Sigmoid colon (tissue), 7 donors: ENCODE data around the gene YPEL1. TPM values are rescaled to one million over a fixed set of nuclear protein-coding genes. Genes with fewer than 3 reads are reported as not detected.

Experiments
- DNase-seq: peaks from one replicate; pipeline ENCODE4 v3.0.0-alpha.2; 2019
- H3K27ac ChIP-seq, 4 donors: fragments of 200-600 bp; sonication (generic); one replicate each; pipeline ENCODE4 v1.5.1; 2016 to 2019; ENCODE audit warnings: mild to moderate bottlenecking in 1 of 4
- H3K27me3 ChIP-seq, 3 donors: fragments of 200-600 bp; sonication (generic); one replicate each; pipeline ENCODE4 v1.5.1; 2019; ENCODE audit warnings: mild to moderate bottlenecking in 1 of 3
- H3K36me3 ChIP-seq, 4 donors: fragments of 200-600 bp; sonication (generic); one replicate each; pipeline ENCODE4 v1.5.1; 2016 to 2019
- H3K4me1 ChIP-seq, 4 donors: fragments of 200-600 bp; sonication (generic); one replicate each; pipeline ENCODE4 v1.5.1; 2017 to 2019
- H3K4me3 ChIP-seq, 4 donors: fragments of 200-600 bp; sonication (generic); one replicate each; pipeline ENCODE4 v1.5.1; 2017 to 2019; ENCODE audit warnings: mild to moderate bottlenecking in 2 of 4, moderate library complexity in 1 of 4
- H3K9me3 ChIP-seq, 4 donors: fragments of 200-600 bp in 3 of 4; sonication (generic) in 3 of 4; one replicate each; pipeline versions ENCODE4 v1.5.1 to v1.6.1; 2013 to 2019
- CTCF ChIP-seq, 4 experiments: fragments of 450-650 bp in 3 of 4; fragments of 200-600 bp in 1 of 4; IDR thresholded peaks; one replicate each; pipeline ENCODE4 v1.5.1; 2016 to 2019; ENCODE audit warnings: antibody characterized with exemption in 4 of 4, mild to moderate bottlenecking in 3 of 4, moderate library complexity in 2 of 4
- EP300 ChIP-seq, 4 donors: sonication (generic); formaldehyde crosslinking; IDR thresholded peaks; one replicate each; pipeline ENCODE4 v1.6.1; 2017; ENCODE audit warnings: antibody characterized with exemption in 4 of 4
- POLR2A ChIP-seq, 2 donors: fragments of 450-650 bp; IDR thresholded peaks; one replicate each; pipeline ENCODE4 v1.6.1; 2016; ENCODE audit warnings: antibody characterized with exemption in 2 of 2, mild to moderate bottlenecking in 2 of 2, moderate library complexity in 2 of 2
- POLR2AphosphoS5 ChIP-seq, 4 donors: sonication (generic); formaldehyde crosslinking; IDR thresholded peaks; one replicate each; pipeline ENCODE4 v1.6.1; 2017; ENCODE audit warnings: antibody characterized with exemption in 4 of 4
- WGBS, 2 donors: extraction: QIAGEN DNeasy Blood & Tissue Kit; methylation state at CpG; one replicate each; pipeline ENCODE4 v1.1.7; 2013; 5-methylcytosine and 5-hydroxymethylcytosine counted together
- intact Hi-C: fragments of 100-400 bp; cut with DNase I; formaldehyde crosslinking; loops from one replicate; pipeline ENCODE4 v1.15.1; 2023
- polyA plus RNA-seq, 3 donors: library from polyadenylated mRNA; stranded (reverse); fragments of 200-250 nt; gene quantifications; one replicate each; pipeline ENCODE4 v1.2.3, GENCODE V29; 2013
- total RNA-seq, 4 donors: library from RNA; depleted of rRNA; stranded (reverse); fragments of >200 nt; gene quantifications; one replicate each; pipeline ENCODE4 v1.1.0, GENCODE V29; 2016
- donor health status: healthy with polysubstance abuse.
- donor health status: Bipolar disorder and iron deficiency.
- donor health status: healthy.

YPEL1 gene
- total and polyA plus RNA-seq, 7 donors, result 0.69 to 9.6 (median 5.9) TPM

- peaks cover 3 to 82% (median 32%) of the 10 kb centered on the region in 4 donors for H3K36me3 ChIP-seq
- no peak overlapping the region for H3K4me3 ChIP-seq
- intact Hi-C loops, result no loop called here
- H3K27ac ChIP-seq, result no peak overlapping the region
- WGBS, 2 donors, result 88 to 92% methylated on average over 2 of the region's 2 CpGs
- H3K27me3 ChIP-seq, result no peaks in the 10 kb centered on the region
- no peaks in the 10 kb centered on the region for H3K9me3 ChIP-seq
- TF ChIP-seq EP300 (IDR thresholded peaks at IDR 0.05) (no peak), CTCF (IDR thresholded peaks at IDR 0.05) (no peak), POLR2A (IDR thresholded peaks at IDR 0.05) (no peak), POLR2AphosphoS5 (IDR thresholded peaks at IDR 0.05) (no peak)
- no peaks in the 10 kb centered on the region for H3K4me1 ChIP-seq
- DNase-seq, result no peak
Measured at GRCh38 chr22:21760640-21761039, 25.0 kb upstream of the YPEL1 start.

GRCh38 chr22:21759646-21760376, 24.2 kb upstream of the YPEL1 start:
- WGBS, 2 donors, result 84 to 85% methylated on average over 8 of the region's 8 CpGs
- Histone ChIP-seq H3K27ac (no peak overlapping the region), H3K4me3 (no peak overlapping the region), H3K36me3 (peaks cover 0 to 73% (median 26%) of the 10 kb centered on the region in 4 donors), H3K4me1 (peaks cover 0 to 8% (median 2%) of the 10 kb centered on the region in 4 donors), H3K9me3 (no peaks in the 10 kb centered on the region), H3K27me3 (no peaks in the 10 kb centered on the region)
- intact Hi-C loops, result no loop called here
- TF ChIP-seq EP300 (IDR thresholded peaks at IDR 0.05) (no peak), POLR2AphosphoS5 (IDR thresholded peaks at IDR 0.05) (no peak), CTCF (IDR thresholded peaks at IDR 0.05) (no peak), POLR2A (IDR thresholded peaks at IDR 0.05) (no peak)
- DNase-seq, result no peak

- no peak overlapping the region for H3K27ac ChIP-seq
- TF ChIP-seq EP300 (IDR thresholded peaks at IDR 0.05), result no peak
- TF ChIP-seq POLR2AphosphoS5 (IDR thresholded peaks at IDR 0.05), result no peak
- no peak for TF ChIP-seq CTCF (IDR thresholded peaks at IDR 0.05)
- TF ChIP-seq POLR2A (IDR thresholded peaks at IDR 0.05), result no peak
- 78 to 79% methylated on average over 4 of the region's 4 CpGs for WGBS, 2 donors
- no peaks in the 10 kb centered on the region for H3K27me3 ChIP-seq
- no peak for DNase-seq
- intact Hi-C loops, result no loop called here
- H3K36me3 ChIP-seq, result peaks cover 0 to 66% (median 22%) of the 10 kb centered on the region in 4 donors
- H3K9me3 ChIP-seq, result no peaks in the 10 kb centered on the region
- H3K4me3 ChIP-seq, result no peak overlapping the region
- H3K4me1 ChIP-seq, result peaks cover 0 to 14% (median 4%) of the 10 kb centered on the region in 4 donors
Measured at GRCh38 chr22:21759093-21759492, 23.5 kb upstream of the YPEL1 start.

GRCh38 chr22:21758091-21758864, 22.7 kb upstream of the YPEL1 start:
- Histone ChIP-seq H3K4me3 (no peak overlapping the region), H3K4me1 (peaks cover 0 to 14% (median 4%) of the 10 kb centered on the region in 4 donors), H3K9me3 (no peaks in the 10 kb centered on the region), H3K27ac (no peak overlapping the region), H3K36me3 (peaks cover 0 to 58% (median 16%) of the 10 kb centered on the region in 4 donors), H3K27me3 (no peaks in the 10 kb centered on the region)
- DNase-seq, result no peak
- TF ChIP-seq EP300 (IDR thresholded peaks at IDR 0.05) (no peak), POLR2A (IDR thresholded peaks at IDR 0.05) (no peak), CTCF (IDR thresholded peaks at IDR 0.05) (no peak), POLR2AphosphoS5 (IDR thresholded peaks at IDR 0.05) (no peak)
- WGBS, 2 donors, result 96% methylated on average over 21 of the region's 21 CpGs
- intact Hi-C loops, result no loop called here
